RWPE1 (cell line): ENCODE measurements around the gene SCRT2.

Experiments
- CTCF ChIA-PET: fragments of 350-600 bp; sonication (Branson Sonifier 250); formaldehyde crosslinking; extraction: SDS; loops from one replicate; lab custom pipeline; 2021; lab: Yijun Ruan, JAX
- POLR2A ChIA-PET: fragments of 400-600 bp; formaldehyde crosslinking; extraction: SDS; loops from one replicate; lab custom pipeline; 2020; ENCODE audit warnings: antibody characterized with exemption; ENCODE audit not compliant: low non-redundant PET; lab: Yijun Ruan, JAX
- DNase-seq: peaks from one replicate; pipeline ENCODE4 v3.0.0; 2012; ENCODE audit warnings: low spot score
- H3K27ac ChIP-seq: fragments of 450-650 bp; 2 replicates; pipeline ENCODE4 v1.5.1; 2017
- CTCF ChIP-seq: fragments of 450-650 bp; conservative IDR thresholded peaks from 2 replicates; pipeline ENCODE4 v1.5.1; 2017; ENCODE audit warnings: low read depth, mild to moderate bottlenecking

SCRT2 gene

GRCh38 chr20:688809-689212, 13.2 kb upstream of the SCRT2 start:
- no peak overlapping the region for H3K27ac ChIP-seq
- POLR2A ChIA-PET, result no interaction called here
- DNase-seq, result no peak
- TF ChIP-seq CTCF, result no peak
- CTCF ChIA-PET, result no interaction called here

- TF ChIP-seq CTCF, result no peak
- DNase-seq, result no peak
- H3K27ac ChIP-seq, result no peak overlapping the region
- CTCF ChIA-PET, result no interaction called here
- POLR2A ChIA-PET, result no interaction called here
Measured at GRCh38 chr20:687468-688203, 12.0 kb upstream of the SCRT2 start.

GRCh38 chr20:684676-685319, 9.2 kb upstream of the SCRT2 start:
- CTCF ChIA-PET, result interaction anchor here (0.6 kb wide), 1 partner anchor 123 kb away, joined by 3 read pairs; no protein-coding TSS in a partner anchor

GRCh38 chr20:682123-682522, 6.5 kb upstream of the SCRT2 start:
- CTCF ChIA-PET, result interaction anchor here (1.3 kb wide), 1 partner anchor 79 kb away, joined by 3 read pairs; no protein-coding TSS in a partner anchor
- POLR2A ChIA-PET, result no interaction called here
- no peak for TF ChIP-seq CTCF
- DNase-seq, result no peak
- H3K27ac ChIP-seq, result no peak overlapping the region

More at GRCh38 chr20:684676-685319, 9.2 kb upstream of the SCRT2 start:
- no peak for DNase-seq
- POLR2A ChIA-PET, result no interaction called here
- TF ChIP-seq CTCF, result no peak
- H3K27ac ChIP-seq, result no peak overlapping the region

- CTCF ChIA-PET, result interaction anchor here (0.6 kb wide), 1 partner anchor 1565 kb away, joined by 3 read pairs; no protein-coding TSS in a partner anchor
- H3K27ac ChIP-seq, result no peak overlapping the region
- TF ChIP-seq CTCF, result no peak
- DNase-seq, result no peak
- POLR2A ChIA-PET, result no interaction called here
Measured at GRCh38 chr20:680638-681187, 5.1 kb upstream of the SCRT2 start.

- ChIA-PET POLR2A (no interaction called here), CTCF (no interaction called here)
- TF ChIP-seq CTCF, result no peak
- H3K27ac ChIP-seq, result no peak overlapping the region
- no peak for DNase-seq
Measured at GRCh38 chr20:677957-678356, 2.4 kb upstream of the SCRT2 start.
